Measurements from ENCODE around the gene DGKI.
"Not testable (repeated sequence)": the region's sequence is repeated elsewhere in the genome, so short reads cannot be mapped to it uniquely, and the experiment has no call there.

The DGKI gene

GRCh38 chr7:137835486-137836112 is 11.2 kb downstream of the DGKI start:
- DNase-seq (ENCODE audit: low spot score): no peak

DNA sequence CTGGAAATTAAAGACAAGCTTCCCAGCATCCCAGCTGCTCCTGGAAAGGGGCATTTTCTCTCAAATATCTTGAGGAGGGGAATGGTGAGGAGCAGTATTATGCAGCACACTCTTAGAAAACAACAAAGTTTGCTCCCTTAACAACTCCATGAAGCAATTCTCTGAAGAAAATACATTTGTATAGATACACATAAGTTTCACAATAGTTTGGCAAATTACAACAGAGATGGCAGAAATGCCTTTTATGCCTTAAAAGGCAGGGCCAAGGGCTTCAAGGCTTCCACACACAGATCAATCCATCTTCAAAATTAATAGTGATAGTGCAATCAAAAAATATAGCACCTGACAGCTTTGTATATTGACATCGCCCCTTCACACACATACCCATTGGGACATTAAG is 12.2 kb downstream of the DGKI start:
- no peak for DNase-seq (ENCODE audit: low spot score)

- not testable (repeated sequence) for DNase-seq (ENCODE audit: low spot score)
These were observed 13.8 kb downstream of the DGKI start for GRCh38 chr7:137832990-137833389.

GRCh38 chr7:137832382-137832781 is 14.4 kb downstream of the DGKI start:
- no peak for DNase-seq (ENCODE audit: low spot score)

DNA sequence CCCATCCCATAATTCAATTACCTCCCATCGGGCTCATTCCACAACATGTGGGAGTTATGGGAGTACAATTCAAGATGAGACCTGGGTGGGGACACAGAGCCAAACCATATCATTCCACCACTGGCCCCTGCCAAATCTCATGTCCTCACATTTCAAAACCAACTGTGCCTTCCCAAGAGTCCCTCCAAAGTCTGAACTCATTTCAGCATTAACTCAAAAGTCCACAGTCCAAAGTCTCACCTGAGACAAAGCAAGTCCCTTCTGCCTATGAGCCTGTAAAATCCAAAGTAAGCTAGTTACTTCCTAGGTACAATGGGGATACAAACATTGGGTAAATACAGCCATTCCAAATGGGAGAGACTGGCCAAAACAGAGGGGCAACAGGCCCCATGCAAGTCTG is 15.2 kb downstream of the DGKI start:
- DNase-seq (ENCODE audit: low spot score): not testable (repeated sequence)

DNA sequence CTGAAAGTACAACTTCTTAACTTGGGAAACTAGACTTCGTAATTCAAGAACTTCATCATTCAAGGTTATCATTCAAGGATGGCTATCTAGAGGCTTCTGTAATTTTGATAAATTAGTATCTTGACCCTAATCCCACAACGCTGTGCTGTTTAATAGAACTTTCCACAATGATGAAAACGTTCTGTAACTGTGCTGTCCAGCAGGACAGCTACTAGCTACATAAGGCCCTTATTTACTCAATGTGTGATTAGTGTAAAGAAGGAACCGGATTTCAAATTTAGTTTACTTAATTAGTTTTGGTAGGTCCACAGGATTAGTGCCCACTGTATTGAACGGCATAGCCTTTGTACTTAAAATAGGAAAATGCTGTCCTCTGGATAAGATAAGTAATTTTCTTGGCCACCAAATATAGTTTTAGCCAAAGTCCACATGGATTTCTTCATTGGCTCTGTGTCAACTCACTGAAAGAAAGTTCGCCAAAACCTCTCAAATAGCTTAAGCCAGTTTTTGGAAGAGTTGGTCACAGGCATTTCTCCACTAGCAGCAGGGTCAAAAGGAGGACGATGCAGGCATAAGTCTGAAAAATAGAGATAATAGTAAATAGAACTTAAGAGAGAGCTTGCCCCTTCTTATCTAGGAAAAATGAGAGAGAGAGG is 17.3 kb downstream of the DGKI start:
- DNase-seq (ENCODE audit: low spot score): no peak

GRCh38 chr7:137828456-137828855 is 18.3 kb downstream of the DGKI start:
- no peak for DNase-seq (ENCODE audit: low spot score)

GRCh38 chr7:137825489-137825888 is 21.3 kb downstream of the DGKI start:
- no peak for DNase-seq (ENCODE audit: low spot score)

- DNase-seq (ENCODE audit: low spot score): no peak
These were observed 25.9 kb downstream of the DGKI start for GRCh38 chr7:137820677-137821420.

DNA sequence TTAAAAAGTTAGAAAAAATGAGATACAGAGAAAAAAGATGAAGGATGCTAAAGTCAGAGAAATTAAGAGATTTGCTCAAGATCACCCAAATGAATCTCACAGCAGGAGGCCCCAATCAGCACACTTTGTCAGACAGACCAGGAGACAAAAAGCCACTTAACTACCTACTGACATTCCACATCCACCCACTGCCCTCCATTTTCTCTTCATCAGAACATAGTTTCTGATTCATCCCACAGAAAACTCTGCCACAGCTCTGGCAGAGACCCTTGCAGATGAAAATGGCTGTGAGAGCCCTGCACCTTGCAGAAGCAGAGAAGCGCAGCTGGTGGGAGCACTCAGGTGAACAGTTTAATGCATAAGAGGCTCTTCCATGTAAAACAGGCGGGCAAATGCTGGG is 26.6 kb downstream of the DGKI start:
- DNase-seq (ENCODE audit: low spot score): no peak

- no peak for DNase-seq (ENCODE audit: low spot score)
These were observed 28.7 kb downstream of the DGKI start for GRCh38 chr7:137818036-137818435.

GRCh38 chr7:137816696-137817320 is 30.0 kb downstream of the DGKI start:
- no peak for DNase-seq (ENCODE audit: low spot score)

DNA sequence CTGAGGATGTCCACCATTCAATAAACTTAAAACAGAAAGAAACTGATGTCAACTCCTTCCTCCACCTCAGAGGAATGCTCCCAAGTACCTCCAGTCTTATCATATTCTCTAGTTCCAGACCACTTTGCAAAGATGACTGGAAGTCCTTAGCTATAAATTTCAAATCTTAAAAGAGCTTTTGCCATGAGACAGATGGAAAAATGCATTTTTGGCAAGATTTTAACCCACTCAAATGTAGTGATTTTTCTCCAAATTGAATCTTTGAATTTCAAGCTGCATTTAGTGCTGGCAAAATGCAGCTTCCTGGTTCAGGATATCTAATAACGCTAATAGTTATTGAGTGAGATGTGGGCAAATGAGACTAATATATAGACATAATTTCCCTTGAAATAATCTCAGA is 33.2 kb downstream of the DGKI start:
- no peak for DNase-seq (ENCODE audit: low spot score)

DNA sequence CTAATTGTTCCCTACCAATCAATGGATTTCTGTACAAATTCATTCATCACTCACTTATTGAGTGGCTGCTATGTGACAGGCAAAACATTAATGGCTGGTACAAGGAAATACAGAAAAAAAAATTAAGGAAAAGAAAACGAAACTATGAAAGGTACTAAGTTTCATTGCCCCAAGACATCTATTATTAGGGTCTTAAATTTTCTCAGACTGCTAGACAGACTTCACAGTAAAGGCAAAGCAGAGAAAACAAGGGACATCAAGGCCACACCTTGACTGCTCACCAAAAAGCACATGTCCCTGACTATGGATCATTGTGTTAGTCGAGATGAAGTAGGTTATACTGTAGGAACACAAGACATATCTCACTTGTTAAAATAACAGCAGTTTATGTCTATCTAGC is 36.5 kb downstream of the DGKI start:
- no peak for DNase-seq (ENCODE audit: low spot score)

DNA sequence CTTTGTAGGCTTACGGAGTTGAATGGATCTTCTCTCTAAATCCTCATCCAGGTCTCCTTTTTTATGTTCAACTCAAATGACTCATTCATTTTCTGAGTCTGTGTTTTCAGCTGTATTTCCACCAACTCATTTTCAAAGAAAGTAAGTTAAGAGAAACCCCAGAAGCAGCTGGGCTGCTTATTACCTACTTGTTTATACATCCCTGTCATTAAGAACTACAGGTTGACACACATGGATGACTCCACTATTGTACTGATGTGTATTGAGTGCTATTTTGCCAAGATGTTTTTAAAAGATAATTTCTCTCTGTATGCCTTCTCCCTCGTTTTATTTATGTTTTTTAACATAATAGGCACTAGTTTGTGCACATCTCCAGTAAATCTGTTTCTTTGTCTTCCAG is 41.9 kb downstream of the DGKI start:
- no peak for DNase-seq (ENCODE audit: low spot score)

DNA sequence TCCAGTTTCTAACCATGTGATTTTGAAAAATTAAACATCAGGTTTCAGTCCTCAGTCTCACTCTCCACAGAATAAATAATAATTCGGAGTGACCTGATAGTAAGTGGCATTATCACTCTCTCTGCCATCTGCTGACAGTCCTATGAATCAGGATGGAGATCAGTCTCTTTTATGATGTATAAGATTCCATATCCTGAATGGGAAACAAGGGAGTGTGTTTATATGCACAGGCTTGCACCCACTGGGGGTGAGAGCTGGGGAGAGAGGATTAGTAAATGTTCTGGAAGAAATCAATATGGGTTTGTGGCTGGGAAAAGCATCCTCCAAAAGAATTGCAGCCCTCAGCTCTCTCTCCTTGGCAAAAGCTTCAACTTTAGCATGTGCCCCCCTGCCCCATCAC is 45.3 kb downstream of the DGKI start:
- DNase-seq (ENCODE audit: low spot score): no peak

DNA sequence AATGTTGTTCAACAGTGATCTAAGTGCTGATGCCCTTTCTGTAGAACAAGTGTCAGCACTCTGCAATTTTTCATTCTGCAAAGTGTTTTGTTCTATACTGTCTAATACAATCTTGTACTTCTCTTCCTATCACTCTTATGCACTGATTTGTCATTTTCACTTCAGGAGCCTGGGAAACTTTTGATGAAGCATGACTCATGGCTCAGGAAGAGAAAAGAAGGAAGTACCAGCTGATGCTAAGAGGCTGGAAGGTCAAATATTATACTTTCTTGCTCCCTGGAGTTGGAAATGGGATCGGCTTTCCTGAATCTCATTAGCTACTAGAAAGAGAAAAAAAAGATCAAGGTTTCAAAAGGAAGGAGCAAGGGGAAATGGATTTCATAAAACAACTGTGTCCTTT is 45.8 kb downstream of the DGKI start:
- DNase-seq (ENCODE audit: low spot score): no peak

DNA sequence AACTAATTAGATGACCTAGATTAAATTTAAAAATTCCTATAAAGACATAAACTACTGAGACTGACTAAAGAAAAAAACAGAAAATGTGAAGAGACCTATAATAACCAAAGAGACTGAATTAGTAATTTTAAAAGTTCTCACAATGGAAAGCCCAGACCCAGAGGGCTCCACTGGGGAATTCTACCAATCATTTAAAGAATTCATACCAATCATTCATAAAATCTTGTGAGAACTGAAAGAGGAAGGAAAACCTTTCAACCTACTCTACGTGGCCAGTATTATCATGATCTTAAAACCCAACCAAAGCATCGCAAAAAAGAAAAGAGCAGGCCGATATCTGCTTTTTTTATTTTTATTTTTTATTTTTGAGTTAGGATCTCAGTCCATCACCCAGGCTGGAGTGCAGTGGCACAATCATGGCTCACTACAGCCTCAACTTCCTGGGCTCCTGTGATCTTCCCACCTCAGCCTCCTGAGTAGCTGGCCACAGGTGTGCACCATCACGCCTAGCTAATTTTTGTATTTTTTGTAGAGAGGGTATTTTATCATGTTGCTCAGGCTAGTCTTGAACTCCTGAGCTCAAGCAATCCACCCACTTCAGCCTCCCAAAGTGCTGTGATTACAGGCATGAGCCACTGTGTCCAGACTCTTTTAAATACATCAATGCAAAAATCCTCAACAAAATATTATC is 48.6 kb downstream of the DGKI start:
- no peak for DNase-seq (ENCODE audit: low spot score)

DNA sequence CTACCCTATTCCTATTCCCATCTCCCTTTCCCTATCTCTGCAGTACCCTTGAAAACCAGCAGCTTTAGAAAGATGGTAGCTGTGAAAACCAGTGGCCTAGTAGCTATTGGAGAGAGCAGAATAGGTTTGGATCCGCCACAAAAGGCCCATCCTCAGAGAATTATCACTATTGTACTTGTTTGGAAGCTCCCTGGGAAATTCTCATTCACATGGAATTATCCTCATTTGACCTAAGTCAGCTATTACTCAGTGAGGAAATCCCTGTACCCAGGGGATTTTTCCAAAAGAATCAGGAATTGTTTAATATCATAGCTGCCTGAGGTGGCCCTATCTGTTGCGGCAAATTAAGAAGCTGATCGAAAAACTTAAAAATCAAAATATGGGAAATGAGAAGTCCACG is 51.6 kb downstream of the DGKI start:
- no peak for DNase-seq (ENCODE audit: low spot score)

DNA sequence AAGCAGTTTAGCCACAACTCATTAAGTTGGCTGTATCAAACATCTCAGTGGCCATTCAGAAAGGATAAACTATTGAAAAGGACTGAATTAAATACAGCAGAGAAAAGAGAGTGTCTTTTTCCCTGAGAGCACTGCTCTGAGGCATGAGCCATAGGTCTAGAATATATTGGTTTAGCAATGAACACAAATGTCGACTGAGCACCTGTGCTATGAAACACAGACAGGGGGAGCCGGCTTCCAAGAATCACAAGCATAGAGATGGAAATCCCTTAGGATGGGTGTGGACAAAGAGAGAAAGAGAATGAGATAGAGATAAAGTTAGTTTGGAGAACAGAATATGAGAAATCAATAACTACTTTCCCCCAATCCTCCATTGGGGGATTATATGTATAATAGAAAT is 54.8 kb downstream of the DGKI start:
- no peak for DNase-seq (ENCODE audit: low spot score)

DNA sequence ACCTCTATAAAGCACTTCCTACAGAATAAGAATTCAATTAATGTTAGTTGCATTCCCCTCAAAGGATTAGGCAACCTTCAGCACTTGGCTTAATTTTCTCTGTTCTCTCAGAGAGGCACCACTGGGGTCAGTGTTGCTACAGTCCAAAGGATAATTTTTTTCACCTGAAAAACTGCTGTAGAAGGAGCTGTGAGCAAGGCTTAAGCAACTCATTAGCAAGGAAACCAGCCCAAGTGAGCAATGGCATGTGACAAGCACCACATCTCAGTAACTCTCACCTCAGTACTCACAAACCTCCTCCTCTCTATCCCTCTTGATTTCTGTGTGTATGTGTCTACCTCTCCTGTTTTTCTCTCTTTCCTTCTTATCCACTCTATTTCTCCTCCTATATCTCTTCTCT is 55.9 kb downstream of the DGKI start:
- DNase-seq (ENCODE audit: low spot score): no peak

DNA sequence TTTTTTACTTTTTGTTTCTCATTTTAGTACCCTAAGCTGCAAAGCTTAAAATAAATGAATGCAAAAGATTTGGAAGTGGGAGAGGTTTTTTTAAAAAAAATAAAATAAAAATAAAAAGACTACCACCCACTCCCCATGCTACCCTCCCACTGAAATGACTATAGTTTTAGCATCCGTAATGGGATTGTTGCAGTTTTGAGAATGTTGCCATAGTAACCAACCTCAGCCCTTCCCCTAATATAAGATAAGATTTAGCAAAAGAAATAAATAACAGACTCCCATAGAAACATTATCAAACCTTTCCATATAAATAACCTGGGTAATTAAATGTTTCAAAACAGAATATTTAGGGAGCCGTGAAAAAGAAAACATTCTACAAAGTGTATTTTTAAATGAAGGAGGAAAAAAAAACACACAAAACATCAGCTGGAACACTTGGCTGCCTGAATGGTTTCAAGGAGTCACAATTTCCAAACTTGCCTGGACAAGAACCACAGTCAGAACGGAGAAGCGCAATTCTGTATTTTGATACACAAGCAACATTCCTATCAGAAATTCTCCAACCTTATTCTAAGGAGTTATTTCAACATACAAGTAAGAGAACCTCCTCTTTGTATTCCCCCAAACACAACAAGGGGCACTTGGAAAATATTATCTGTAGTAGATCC is 57.4 kb downstream of the DGKI start:
- DNase-seq (ENCODE audit: low spot score): no peak

Data from hematopoietic multipotent progenitor cell treated with erythropoietin and hydrocortisone succinate and interleukin-3 and kit ligand, for 15 days (in vitro differentiated cells).